Right lobe of liver (tissue), 4 donors: ENCODE measurements around the gene ARL3.

Experiments used
- POLR2A ChIP-seq: fragments of 450-650 bp; IDR thresholded peaks from one replicate; pipeline ENCODE4 v1.6.1; 2017; ENCODE audit warnings: antibody characterized with exemption, mild to moderate bottlenecking
- TF ChIP-seq, protein P1 (sequence below), 4 donors: fragments of 200-600 bp in 3 of 4; fragments of 450-650 bp in 1 of 4; IDR thresholded peaks; one replicate each; pipeline versions ENCODE4 v1.5.1 to v1.8.0; 2016 to 2022; ENCODE audit warnings: antibody characterized with exemption in 4 of 4, mild to moderate bottlenecking in 2 of 4
- donor health status: DM: no; HTN: no; CAD: no.
- donor health status: DM: no; HTN: no; CAD: no.
- donor health status: DM: no; HTN: yes; CAD: no.

DNA sequence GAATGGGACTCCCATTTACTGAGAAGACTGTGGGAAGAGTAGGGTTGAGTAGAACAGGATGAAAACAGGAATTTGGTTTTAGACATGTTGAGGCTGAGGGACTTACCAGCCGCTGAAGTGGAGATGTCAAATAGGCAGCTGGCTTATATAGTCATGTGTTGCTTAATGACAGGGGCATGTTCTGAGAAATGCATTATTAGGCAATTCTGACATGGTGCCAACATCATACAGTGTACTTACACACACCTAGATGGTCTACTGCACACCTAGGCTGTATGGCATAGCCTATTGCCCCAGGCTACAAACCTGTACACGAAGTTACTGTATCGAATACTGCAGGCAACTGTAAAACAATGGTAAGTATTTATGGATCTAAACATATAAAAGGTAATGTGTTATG, 17.5 kb downstream of the ARL3 start:
- TF ChIP-seq POLR2A: no peak
- TF ChIP-seq, protein P1, sequence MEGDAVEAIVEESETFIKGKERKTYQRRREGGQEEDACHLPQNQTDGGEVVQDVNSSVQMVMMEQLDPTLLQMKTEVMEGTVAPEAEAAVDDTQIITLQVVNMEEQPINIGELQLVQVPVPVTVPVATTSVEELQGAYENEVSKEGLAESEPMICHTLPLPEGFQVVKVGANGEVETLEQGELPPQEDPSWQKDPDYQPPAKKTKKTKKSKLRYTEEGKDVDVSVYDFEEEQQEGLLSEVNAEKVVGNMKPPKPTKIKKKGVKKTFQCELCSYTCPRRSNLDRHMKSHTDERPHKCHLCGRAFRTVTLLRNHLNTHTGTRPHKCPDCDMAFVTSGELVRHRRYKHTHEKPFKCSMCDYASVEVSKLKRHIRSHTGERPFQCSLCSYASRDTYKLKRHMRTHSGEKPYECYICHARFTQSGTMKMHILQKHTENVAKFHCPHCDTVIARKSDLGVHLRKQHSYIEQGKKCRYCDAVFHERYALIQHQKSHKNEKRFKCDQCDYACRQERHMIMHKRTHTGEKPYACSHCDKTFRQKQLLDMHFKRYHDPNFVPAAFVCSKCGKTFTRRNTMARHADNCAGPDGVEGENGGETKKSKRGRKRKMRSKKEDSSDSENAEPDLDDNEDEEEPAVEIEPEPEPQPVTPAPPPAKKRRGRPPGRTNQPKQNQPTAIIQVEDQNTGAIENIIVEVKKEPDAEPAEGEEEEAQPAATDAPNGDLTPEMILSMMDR (IDR thresholded peaks at IDR 0.05): no peak
